OCI-M2 (cell line): ENCODE results near the gene GNAL.

Experiments used
- DNase-seq: peaks from one replicate; lab custom pipeline; 2025; ENCODE audit not compliant: unreplicated experiment; lab: John Stamatoyannopoulos, UW

Gene GNAL

DNA sequence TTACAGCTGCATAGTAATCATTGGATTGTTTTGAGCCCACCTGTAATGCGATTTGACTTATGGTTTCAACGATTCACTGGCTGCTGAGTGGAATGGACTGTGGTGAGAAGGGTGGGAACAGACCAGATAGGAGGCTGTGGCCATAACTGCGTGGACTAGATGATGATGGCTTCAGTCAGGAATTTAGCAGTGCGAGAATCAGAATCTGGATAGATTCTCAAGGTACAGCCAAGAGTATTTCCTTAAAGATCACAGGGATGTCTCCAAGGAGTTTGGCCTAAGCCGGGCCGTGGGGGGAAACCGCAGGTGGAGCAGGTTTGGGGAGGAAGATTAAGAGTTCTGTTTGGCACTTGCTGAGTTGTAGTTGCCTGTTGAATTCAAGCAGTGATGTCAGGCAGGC lies 118.2 kb downstream of the GNAL start:
- no peak for DNase-seq

DNA sequence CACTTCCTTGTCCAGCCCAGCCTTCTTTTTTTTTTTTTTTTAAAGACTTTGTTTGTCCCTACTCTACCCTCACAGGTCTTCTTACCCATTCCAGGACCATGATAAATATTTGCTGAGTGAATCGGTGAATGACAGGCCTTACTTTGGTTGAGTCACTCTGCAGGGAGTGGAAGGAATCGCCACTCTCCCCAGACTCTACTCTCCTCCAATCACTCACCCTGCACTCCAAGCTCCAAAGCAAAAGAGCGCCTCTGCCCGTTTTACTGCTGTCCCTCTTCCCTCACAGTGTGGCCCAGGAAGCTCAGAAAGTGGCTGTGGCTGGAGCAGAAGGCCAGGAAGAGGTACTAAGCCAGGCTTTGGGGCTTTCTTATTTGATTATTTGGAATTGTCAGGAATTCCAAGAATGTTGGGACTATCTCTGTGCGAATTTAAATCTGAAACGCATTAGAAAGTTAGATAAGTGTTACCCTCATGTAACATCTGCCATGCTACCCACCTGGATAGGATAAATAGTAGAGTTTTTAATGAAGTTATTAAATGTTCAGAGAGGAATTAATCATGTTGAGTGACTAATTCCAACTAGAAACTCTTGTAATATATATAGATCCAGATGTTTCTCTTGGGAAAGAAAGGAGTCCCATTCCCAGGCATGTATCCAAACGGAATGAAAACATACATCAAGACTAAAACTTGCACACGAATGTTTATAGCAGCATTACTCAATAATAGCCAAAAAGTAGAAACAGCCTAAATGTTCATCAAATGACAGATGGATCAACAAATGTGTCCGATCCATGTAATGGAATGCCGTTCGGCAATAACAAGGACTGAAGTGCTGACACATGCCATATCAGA lies 119.2 kb downstream of the GNAL start:
- DNase-seq: no peak

DNA sequence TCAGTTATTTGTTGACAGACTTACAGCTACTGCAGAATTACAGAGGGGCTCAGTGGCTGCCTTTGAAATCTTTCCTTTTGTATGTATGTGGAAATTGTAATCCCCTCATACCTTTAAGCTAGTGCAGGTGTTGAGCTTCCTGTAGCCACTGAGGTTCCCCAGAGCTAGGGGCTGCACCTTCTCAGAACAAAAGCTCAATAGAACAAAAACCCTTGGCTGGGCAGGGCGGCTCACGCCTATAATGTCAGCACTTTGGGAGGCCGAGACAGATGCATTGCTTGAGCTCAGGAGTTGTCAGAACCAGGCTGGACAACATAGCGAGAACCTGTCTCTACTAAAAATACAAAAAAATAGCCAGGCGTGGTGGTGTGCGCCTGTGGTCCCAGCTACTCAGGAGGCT lies 120.8 kb downstream of the GNAL start:
- no peak for DNase-seq

- no peak for DNase-seq
These were observed 121.3 kb downstream of the GNAL start for GRCh38 chr18:11810379-11810778.

- DNase-seq: no peak
These were observed 121.9 kb downstream of the GNAL start for GRCh38 chr18:11811009-11811408.

DNA sequence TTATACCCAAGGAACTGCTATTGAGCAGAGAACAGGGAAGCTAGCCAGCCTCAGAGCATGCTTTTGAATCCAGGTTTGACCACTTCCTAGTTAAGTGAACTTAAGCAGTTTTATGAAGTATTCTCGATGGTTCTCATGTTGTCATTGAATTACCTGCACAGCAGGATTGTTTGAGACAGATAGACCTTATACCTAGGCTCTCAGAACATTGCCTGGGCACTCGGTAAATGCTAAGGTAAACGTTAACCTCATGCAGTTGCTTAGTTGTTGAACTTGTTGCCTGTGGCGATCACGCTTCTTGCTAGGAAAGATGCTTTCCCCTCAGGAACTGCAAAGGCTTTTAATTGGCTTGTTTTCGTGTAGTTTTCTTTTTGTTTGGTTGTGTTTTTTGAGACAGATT lies 128.2 kb downstream of the GNAL start:
- no peak for DNase-seq

DNA sequence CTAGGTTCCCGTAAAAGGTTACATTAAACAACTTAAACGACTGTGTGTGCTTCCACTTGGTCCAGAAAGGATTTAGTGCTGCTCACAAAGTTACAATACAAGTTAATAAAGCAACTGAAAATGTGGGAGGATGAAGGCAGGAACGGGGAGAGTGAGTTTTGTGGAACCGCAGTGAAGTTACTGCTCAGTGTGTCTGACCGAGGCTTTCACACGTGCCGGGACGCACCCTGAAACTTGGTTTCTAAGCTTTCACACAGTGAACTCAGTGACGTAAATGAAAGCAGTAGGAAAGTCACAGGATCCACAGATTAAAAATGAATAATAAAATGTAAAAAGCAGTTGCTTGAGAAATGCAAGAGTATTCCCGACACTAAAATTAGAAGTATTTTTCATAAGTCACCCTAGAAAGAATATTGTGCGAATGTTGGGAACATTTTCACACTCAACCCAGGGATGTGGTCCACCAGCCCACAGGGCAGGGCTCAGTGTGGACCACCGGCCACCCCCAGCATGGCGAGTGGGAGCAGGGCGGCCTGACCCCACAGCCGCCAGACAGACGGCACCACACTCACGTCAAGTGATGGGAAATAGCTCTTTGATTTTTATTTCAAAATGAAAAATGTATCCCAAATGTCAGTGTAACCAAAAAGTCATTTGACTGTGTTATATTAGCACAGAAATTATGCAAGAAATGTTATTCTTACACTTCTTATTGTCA lies 129.6 kb downstream of the GNAL start:
- DNase-seq: no peak

DNA sequence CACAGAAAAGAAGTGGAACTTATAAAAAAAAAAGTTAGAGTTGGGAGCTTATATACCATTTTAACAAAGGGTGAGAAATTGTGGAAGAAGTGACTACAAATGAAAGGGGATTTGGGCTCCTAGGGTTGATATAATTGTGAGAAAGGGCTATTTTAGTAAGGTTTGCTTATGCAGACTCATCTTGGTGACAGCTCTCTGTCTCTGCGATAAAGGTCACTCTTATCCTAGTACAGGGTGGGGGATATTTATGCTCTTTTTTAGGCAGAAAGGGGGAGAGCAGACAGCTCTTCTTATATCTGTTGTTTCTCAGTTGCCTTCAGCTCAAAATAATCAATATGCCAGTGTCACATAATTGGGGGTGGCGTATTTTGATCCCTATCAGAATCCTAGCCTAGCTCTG lies 130.9 kb downstream of the GNAL start:
- no peak for DNase-seq

DNA sequence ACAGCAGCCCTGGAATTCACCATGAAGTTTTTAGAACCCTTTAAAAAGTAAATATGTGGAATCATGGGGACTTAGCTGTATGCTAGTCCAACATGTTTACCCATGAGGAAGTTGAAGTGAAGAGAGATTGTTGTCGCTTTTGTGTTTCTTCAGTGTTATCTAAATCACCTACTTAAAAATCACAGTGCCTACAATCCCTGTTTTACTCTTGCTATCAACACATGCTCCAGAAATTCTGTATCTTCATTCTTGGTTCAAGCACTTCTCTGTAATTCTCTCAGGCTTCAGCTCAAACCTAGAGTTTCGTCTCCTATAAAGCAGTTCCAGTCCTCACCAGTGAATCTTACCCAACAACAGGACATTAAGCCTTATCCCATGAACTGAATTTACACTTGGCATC lies 131.6 kb downstream of the GNAL start:
- no peak for DNase-seq

DNA sequence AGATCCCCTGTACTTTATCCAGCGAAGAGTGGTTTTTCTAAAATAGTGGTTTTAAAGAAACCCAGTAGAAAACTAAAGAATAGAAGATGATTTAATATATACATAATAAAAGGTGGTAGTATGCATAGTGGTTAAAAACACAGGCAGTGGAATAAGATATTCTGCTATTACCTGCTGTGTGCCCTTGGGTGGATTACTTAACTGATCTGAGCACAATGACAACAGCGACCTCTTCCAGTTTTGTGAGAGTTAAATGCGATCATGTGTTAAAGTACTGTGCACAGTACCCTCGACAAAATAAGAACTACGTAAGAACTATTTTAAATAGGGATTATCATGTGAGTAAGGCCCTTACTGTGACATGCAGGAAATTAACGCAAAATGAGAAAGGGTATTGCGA lies 132.1 kb downstream of the GNAL start:
- no peak for DNase-seq

DNA sequence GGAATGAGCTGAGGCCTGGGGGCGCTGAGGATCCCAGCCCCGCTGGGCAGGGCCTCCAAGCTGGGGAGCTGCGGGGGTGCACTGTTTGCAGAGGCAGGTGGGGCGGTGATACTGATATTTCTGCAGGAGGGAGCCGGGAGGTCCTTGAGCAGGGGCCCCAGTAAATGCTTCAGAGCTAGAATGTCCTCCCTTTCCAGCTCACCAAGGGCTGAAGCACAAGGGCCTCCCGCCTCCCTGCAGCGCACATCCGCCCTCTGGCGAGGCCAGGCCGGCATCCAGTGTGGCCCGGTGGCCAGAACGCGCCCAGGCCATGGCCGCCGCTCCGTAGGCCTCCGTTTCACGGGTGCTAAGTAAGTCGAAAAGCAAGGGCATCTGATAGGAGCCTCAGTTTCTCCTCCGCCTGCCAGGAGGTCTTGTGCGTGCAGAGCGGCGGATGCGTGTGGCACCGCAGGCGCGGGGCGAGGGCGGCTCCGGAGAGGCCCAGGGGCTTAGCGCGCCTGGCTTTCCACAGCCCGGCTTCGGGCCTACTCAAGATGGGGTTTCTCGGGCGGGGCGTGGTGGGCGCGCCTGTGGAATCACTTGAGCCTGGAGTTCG lies 132.7 kb downstream of the GNAL start:
- no peak for DNase-seq

- no peak for DNase-seq
These were observed 134.5 kb downstream of the GNAL start for GRCh38 chr18:11823545-11823944.

GRCh38 chr18:11826836-11827235 lies 137.8 kb downstream of the GNAL start:
- no peak for DNase-seq

GRCh38 chr18:11828786-11829432 lies 139.8 kb downstream of the GNAL start:
- DNase-seq: no peak

GRCh38 chr18:11830585-11830984 lies 141.5 kb downstream of the GNAL start:
- no peak for DNase-seq

GRCh38 chr18:11831921-11832320 lies 142.9 kb downstream of the GNAL start:
- DNase-seq: no peak

DNA sequence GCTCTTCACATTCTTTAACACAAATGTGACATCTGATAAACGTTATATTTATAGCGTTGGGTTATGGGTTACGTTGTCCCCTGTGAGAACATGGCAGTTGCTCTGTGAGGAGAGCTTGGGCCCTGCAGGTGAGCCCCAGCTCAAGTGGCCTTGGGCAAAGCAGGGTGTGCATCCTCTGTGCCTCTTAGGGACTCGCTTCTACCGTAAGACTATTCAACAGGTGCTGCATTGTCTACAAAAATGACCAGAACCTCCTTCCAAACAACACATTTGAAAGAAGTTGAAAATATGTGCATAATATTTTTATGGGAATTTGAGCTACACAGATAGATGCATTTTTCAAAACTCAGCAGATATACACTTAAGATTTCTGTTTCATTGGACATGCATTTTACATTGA lies 145.7 kb downstream of the GNAL start:
- no peak for DNase-seq

- DNase-seq: no peak
These were observed 150.5 kb downstream of the GNAL start for GRCh38 chr18:11839556-11839955.

GRCh38 chr18:11840493-11840892 lies 151.4 kb downstream of the GNAL start:
- no peak for DNase-seq

DNA sequence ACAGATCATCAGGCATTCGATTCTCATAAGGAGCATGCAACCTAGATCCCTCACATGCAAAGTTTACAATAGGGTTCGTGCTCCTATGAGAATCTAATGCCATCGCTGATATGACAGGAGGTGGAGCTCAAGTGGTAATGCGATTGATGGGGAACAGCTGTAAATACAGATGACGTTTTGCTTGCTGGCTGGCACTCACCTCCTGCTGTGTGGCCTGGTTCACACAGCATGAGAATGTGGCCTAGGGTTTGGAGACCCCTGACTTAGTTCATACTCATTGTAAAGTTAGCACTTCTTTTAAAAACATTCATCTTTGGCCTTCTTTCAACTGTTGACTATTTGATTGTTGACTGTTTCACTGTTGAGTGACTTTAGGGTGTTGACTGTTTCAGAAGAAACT lies 153.5 kb downstream of the GNAL start:
- no peak for DNase-seq

GRCh38 chr18:11844436-11844835 lies 155.4 kb downstream of the GNAL start:
- DNase-seq: no peak

DNA sequence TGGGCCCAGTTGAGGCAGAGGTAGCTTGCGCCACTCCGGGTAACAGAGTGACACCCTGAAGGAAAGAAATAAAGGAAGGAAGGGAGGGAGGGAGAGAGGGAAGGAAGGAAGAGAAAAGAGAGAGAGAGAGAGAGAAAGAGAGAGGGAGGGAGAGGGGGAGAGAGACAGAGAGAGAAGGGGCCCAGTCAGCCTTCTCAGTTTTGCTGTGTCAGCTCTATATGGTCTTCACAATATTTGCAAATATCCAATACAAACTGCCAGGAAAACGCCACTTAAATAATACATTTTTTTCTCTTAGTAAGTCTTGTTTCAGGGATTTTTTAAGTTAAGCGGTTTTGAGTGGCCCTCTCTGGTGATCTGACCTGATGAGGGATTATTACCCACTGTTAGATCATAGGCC lies 156.6 kb downstream of the GNAL start:
- DNase-seq: no peak
